ENCODE measurements around the gene PLA1A.
A peak's percentile ranks its signal among the peaks of the same experiment; 100 is the strongest.

PLA1A gene

DNA sequence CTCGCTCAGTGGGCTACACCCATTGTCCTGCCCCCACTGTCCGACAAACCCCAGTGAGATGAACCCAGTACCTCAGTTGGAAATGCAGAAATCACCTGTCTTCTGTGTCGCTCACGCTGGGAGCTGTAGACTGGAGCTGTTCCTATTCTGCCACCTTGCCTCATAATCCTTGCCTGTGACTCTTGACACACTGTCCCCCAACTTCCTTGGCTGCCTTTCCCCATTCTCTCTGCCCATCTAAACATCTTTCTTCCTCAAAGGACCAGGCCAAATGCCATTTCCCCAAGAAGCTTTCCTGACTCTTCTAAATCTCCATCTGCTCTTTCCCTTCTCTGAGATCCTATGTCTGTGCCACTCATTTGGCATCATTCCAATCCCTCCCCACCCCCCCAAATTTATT is 28.5 kb upstream of the PLA1A start:
- Histone ChIP-seq H3K27ac (replicated peaks; ENCODE audit: low read length) (no peak overlapping the region), H3K23ac (ENCODE audit: low read depth, low read length, poor library complexity) (no peak overlapping the region), H2BK120ac (ENCODE audit: low read depth, low read length) (no peak overlapping the region), H4K8ac (ENCODE audit: low read depth, low read length) (no peak overlapping the region), H3K14ac (ENCODE audit: low read length) (no peak overlapping the region), H2BK15ac (ENCODE audit: low read length) (no peak overlapping the region), H2AK5ac (ENCODE audit: low read depth, low read length) (no peak overlapping the region), H3K9me3 (replicated peaks in 1 of 2; ENCODE audit: control insufficient read depth in 2 of 2, insufficient read depth in 1 of 2, low read depth in 1 of 2, low read length in 2 of 2) (no peaks in the 10 kb centered on the region), H3K27me3 (ENCODE audit: control insufficient read depth in 3 of 3, insufficient read depth in 3 of 3, low read depth in 1 of 3, low read length in 3 of 3) (peaks cover 0 to 4% (median 0%) of the 10 kb centered on the region in 3 experiments), H3K9ac (ENCODE audit: low read depth, low read length, poor library complexity) (no peak overlapping the region), H2BK12ac (ENCODE audit: low read length) (no peak overlapping the region), H3K4me2 (ENCODE audit: insufficient read depth, low read length, poor library complexity, severe bottlenecking) (no peak overlapping the region), H3K4ac (ENCODE audit: low read length) (no peak overlapping the region), H3K4me1 (ENCODE audit: control insufficient read depth in 2 of 2, insufficient read depth in 1 of 2, low read depth in 1 of 2, low read length in 2 of 2) (no peaks in the 10 kb centered on the region), H3K79me1 (ENCODE audit: low read depth, low read length) (no peaks in the 10 kb centered on the region), H3K18ac (ENCODE audit: low read length) (no peak overlapping the region), H3K4me3 (ENCODE audit: low read length in 2 of 2) (no peak overlapping the region), H3K36me3 (replicated peaks in 1 of 2; ENCODE audit: control insufficient read depth in 2 of 2, insufficient read depth in 2 of 2, low read length in 2 of 2) (no peaks in the 10 kb centered on the region), H2AFZ (ENCODE audit: low read length) (no peak overlapping the region), H4K91ac (ENCODE audit: low read depth, low read length, poor library complexity) (no peak overlapping the region), H2BK5ac (ENCODE audit: low read length) (no peak overlapping the region)
- WGBS, 2 donors (ENCODE audit: extremely low coverage in 2 of 2, insufficient read length in 2 of 2, insufficient replicate concordance in 1 of 2), result no CpG with 5 or more reads among the region's 4 CpGs
- no peak for DNase-seq (ENCODE audit: low spot score)

DNA sequence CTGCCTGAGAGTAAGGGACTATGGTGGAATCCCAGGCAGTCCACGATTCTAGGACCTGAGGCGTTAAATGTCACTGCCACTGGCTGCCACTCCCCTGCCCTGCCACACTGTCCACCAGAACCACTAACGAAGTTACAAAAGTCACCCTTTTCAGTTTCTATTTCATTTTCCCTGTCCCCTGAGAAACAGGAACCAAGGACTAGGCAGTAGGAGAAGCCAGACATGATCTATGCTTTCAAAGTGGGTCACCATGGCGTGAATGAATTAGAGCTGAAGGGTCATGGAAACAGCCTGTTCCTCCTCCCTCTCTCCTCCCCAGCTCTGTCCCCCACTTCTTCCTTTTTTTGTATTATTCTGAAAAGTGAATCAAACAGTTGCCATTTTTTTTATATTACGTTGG is 27.5 kb upstream of the PLA1A start:
- no peaks in the 10 kb centered on the region for H3K4me1 ChIP-seq (ENCODE audit: control insufficient read depth in 2 of 2, insufficient read depth in 1 of 2, low read depth in 1 of 2, low read length in 2 of 2)
- H3K23ac ChIP-seq (ENCODE audit: low read depth, low read length, poor library complexity), result no peak overlapping the region
- no peak overlapping the region for H3K4me2 ChIP-seq (ENCODE audit: insufficient read depth, low read length, poor library complexity, severe bottlenecking)
- no peaks in the 10 kb centered on the region for H3K79me1 ChIP-seq (ENCODE audit: low read depth, low read length)
- H2BK5ac ChIP-seq (ENCODE audit: low read length), result no peak overlapping the region
- H2BK120ac ChIP-seq (ENCODE audit: low read depth, low read length), result no peak overlapping the region
- H4K8ac ChIP-seq (ENCODE audit: low read depth, low read length), result no peak overlapping the region
- no peak overlapping the region for H3K14ac ChIP-seq (ENCODE audit: low read length)
- H3K18ac ChIP-seq (ENCODE audit: low read length), result no peak overlapping the region
- no CpG with 5 or more reads among the region's 5 CpGs for WGBS, 2 donors (ENCODE audit: extremely low coverage in 2 of 2, insufficient read length in 2 of 2, insufficient replicate concordance in 1 of 2)
- H3K4me3 ChIP-seq (ENCODE audit: low read length in 2 of 2), result no peak overlapping the region
- DNase-seq (ENCODE audit: low spot score), result no peak
- H3K27me3 ChIP-seq (ENCODE audit: control insufficient read depth in 3 of 3, insufficient read depth in 3 of 3, low read depth in 1 of 3, low read length in 3 of 3), result peaks cover 0 to 6% (median 0%) of the 10 kb centered on the region in 3 experiments
- H4K91ac ChIP-seq (ENCODE audit: low read depth, low read length, poor library complexity), result no peak overlapping the region
- H3K4ac ChIP-seq (ENCODE audit: low read length), result no peak overlapping the region
- no peak overlapping the region for H3K9ac ChIP-seq (ENCODE audit: low read depth, low read length, poor library complexity)
- no peaks in the 10 kb centered on the region for H3K36me3 ChIP-seq (replicated peaks in 1 of 2; ENCODE audit: control insufficient read depth in 2 of 2, insufficient read depth in 2 of 2, low read length in 2 of 2)
- no peak overlapping the region for H3K27ac ChIP-seq (replicated peaks; ENCODE audit: low read length)
- no peak overlapping the region for H2AFZ ChIP-seq (ENCODE audit: low read length)
- H3K9me3 ChIP-seq (replicated peaks in 1 of 2; ENCODE audit: control insufficient read depth in 2 of 2, insufficient read depth in 1 of 2, low read depth in 1 of 2, low read length in 2 of 2), result no peaks in the 10 kb centered on the region
- H2BK15ac ChIP-seq (ENCODE audit: low read length), result no peak overlapping the region
- no peak overlapping the region for H2BK12ac ChIP-seq (ENCODE audit: low read length)
- no peak overlapping the region for H2AK5ac ChIP-seq (ENCODE audit: low read depth, low read length)

DNA sequence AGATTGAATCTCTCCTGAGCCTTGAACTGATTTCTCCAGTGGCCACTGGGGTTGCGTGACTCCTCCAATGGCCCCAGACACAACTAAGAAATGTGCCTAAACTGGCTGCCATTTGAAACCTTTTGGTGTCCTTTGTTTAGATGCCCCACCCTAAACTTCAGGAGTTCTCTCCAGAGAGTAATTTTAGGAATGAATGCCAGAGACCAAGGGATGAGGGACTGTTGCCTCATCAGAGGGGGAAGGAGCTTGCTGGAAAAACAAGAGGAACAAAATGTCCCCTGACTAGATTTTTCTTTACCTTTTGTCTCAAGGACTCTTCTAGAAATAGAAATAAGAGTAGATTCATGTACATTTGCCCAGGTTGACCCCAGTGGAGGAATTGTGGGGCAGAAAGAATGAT is 26.5 kb upstream of the PLA1A start:
- H3K14ac ChIP-seq (ENCODE audit: low read length), result no peak overlapping the region
- no peak overlapping the region for H3K4ac ChIP-seq (ENCODE audit: low read length)
- no peak overlapping the region for H4K91ac ChIP-seq (ENCODE audit: low read depth, low read length, poor library complexity)
- no CpG with 5 or more reads among the region's 1 CpG for WGBS, 2 donors (ENCODE audit: extremely low coverage in 2 of 2, insufficient read length in 2 of 2, insufficient replicate concordance in 1 of 2)
- no peaks in the 10 kb centered on the region for H3K36me3 ChIP-seq (replicated peaks in 1 of 2; ENCODE audit: control insufficient read depth in 2 of 2, insufficient read depth in 2 of 2, low read length in 2 of 2)
- no peak overlapping the region for H2AK5ac ChIP-seq (ENCODE audit: low read depth, low read length)
- H2BK5ac ChIP-seq (ENCODE audit: low read length), result no peak overlapping the region
- no peak overlapping the region for H2BK12ac ChIP-seq (ENCODE audit: low read length)
- H3K27ac ChIP-seq (replicated peaks; ENCODE audit: low read length), result no peak overlapping the region
- no peak overlapping the region for H4K8ac ChIP-seq (ENCODE audit: low read depth, low read length)
- no peak overlapping the region for H3K9ac ChIP-seq (ENCODE audit: low read depth, low read length, poor library complexity)
- H3K18ac ChIP-seq (ENCODE audit: low read length), result no peak overlapping the region
- no peak for DNase-seq (ENCODE audit: low spot score)
- no peak overlapping the region for H2AFZ ChIP-seq (ENCODE audit: low read length)
- H3K23ac ChIP-seq (ENCODE audit: low read depth, low read length, poor library complexity), result no peak overlapping the region
- H3K4me3 ChIP-seq (ENCODE audit: low read length in 2 of 2), result no peak overlapping the region
- no peak overlapping the region for H3K4me2 ChIP-seq (ENCODE audit: insufficient read depth, low read length, poor library complexity, severe bottlenecking)
- H2BK120ac ChIP-seq (ENCODE audit: low read depth, low read length), result no peak overlapping the region
- H3K27me3 ChIP-seq (ENCODE audit: control insufficient read depth in 3 of 3, insufficient read depth in 3 of 3, low read depth in 1 of 3, low read length in 3 of 3), result peaks cover 0 to 11% (median 0%) of the 10 kb centered on the region in 3 experiments
- H3K79me1 ChIP-seq (ENCODE audit: low read depth, low read length), result no peaks in the 10 kb centered on the region
- H2BK15ac ChIP-seq (ENCODE audit: low read length), result no peak overlapping the region
- H3K9me3 ChIP-seq (replicated peaks in 1 of 2; ENCODE audit: control insufficient read depth in 2 of 2, insufficient read depth in 1 of 2, low read depth in 1 of 2, low read length in 2 of 2), result no peaks in the 10 kb centered on the region
- H3K4me1 ChIP-seq (ENCODE audit: control insufficient read depth in 2 of 2, insufficient read depth in 1 of 2, low read depth in 1 of 2, low read length in 2 of 2), result no peaks in the 10 kb centered on the region

DNA sequence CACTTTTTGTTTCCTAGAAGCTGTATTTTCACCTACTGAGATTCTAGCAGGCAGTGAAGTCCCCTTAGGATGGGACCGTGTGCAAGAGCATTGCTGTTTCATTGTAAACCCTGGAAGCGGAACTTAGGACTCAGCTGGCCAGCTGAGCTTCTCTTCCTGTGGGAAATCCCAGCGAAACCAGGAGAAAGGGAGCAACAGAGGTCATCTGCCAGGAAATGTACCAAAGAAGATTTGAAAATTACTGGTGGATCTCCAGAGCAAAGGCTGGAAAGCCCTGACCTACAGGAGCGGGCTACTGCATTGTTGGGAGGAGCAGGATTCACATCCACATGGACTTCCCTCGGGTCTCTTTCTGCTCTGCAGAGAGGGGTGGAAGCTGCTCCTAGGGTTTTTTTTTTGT is 26.0 kb upstream of the PLA1A start:
- Histone ChIP-seq H4K91ac (ENCODE audit: low read depth, low read length, poor library complexity) (no peak overlapping the region), H3K9ac (ENCODE audit: low read depth, low read length, poor library complexity) (no peak overlapping the region), H3K9me3 (replicated peaks in 1 of 2; ENCODE audit: control insufficient read depth in 2 of 2, insufficient read depth in 1 of 2, low read depth in 1 of 2, low read length in 2 of 2) (no peaks in the 10 kb centered on the region), H2BK120ac (ENCODE audit: low read depth, low read length) (no peak overlapping the region), H2BK15ac (ENCODE audit: low read length) (no peak overlapping the region), H3K4ac (ENCODE audit: low read length) (no peak overlapping the region), H4K8ac (ENCODE audit: low read depth, low read length) (no peak overlapping the region), H3K4me3 (ENCODE audit: low read length in 2 of 2) (no peak overlapping the region), H2AK5ac (ENCODE audit: low read depth, low read length) (no peak overlapping the region), H3K4me2 (ENCODE audit: insufficient read depth, low read length, poor library complexity, severe bottlenecking) (no peak overlapping the region), H3K79me1 (ENCODE audit: low read depth, low read length) (no peaks in the 10 kb centered on the region), H3K27ac (replicated peaks; ENCODE audit: low read length) (no peak overlapping the region), H2BK12ac (ENCODE audit: low read length) (no peak overlapping the region), H3K27me3 (ENCODE audit: control insufficient read depth in 3 of 3, insufficient read depth in 3 of 3, low read depth in 1 of 3, low read length in 3 of 3) (peaks cover 0 to 11% (median 0%) of the 10 kb centered on the region in 3 experiments), H3K4me1 (ENCODE audit: control insufficient read depth in 2 of 2, insufficient read depth in 1 of 2, low read depth in 1 of 2, low read length in 2 of 2) (no peaks in the 10 kb centered on the region), H3K18ac (ENCODE audit: low read length) (no peak overlapping the region), H3K36me3 (replicated peaks in 1 of 2; ENCODE audit: control insufficient read depth in 2 of 2, insufficient read depth in 2 of 2, low read length in 2 of 2) (no peaks in the 10 kb centered on the region), H3K14ac (ENCODE audit: low read length) (no peak overlapping the region), H2BK5ac (ENCODE audit: low read length) (no peak overlapping the region), H2AFZ (ENCODE audit: low read length) (peak overlapping the region; percentile 1), H3K23ac (ENCODE audit: low read depth, low read length, poor library complexity) (no peak overlapping the region)
- DNase-seq (ENCODE audit: low spot score), result no peak
- WGBS, 2 donors (ENCODE audit: extremely low coverage in 2 of 2, insufficient read length in 2 of 2, insufficient replicate concordance in 1 of 2), result no CpG with 5 or more reads among the region's 5 CpGs

Data from neuronal stem cell (in vitro differentiated cells).